Activated CD4-positive, alpha-beta memory T cell treated with anti-CD3 and anti-CD28 coated beads for 36 hours (primary cell): Measurements from ENCODE around the gene PRRX1. TPM values are rescaled to one million over a fixed set of nuclear protein-coding genes. Genes with fewer than 3 reads are reported as not detected.

Experiments
- CTCF ChIA-PET: fragments of 350-600 bp; sonication (Branson Sonifier 250); formaldehyde crosslinking; loops from one replicate; lab custom pipeline; 2021; ENCODE audit warnings: antibody characterized with exemption, inconsistent platforms; lab: Charles Lee
- POLR2A ChIA-PET: fragments of 350-600 bp; sonication (Branson Sonifier 250); formaldehyde crosslinking; loops from one replicate; lab custom pipeline; 2021; ENCODE audit warnings: antibody characterized with exemption; lab: Charles Lee
- DNase-seq: peaks from one replicate; pipeline ENCODE4 v3.0.0-alpha.2; 2020
- H3K27ac Mint-ChIP-seq: one replicate; pipeline ENCODE4 v1.8.0; 2021; ENCODE audit warnings: mixed read lengths
- H3K27me3 Mint-ChIP-seq: one replicate; pipeline ENCODE4 v1.8.0; 2021; ENCODE audit warnings: mixed read lengths
- H3K36me3 Mint-ChIP-seq: one replicate; pipeline ENCODE4 v1.8.0; 2021; ENCODE audit warnings: mixed read lengths
- H3K4me1 Mint-ChIP-seq: one replicate; pipeline ENCODE4 v1.8.0; 2021; ENCODE audit warnings: low read depth, mixed read lengths
- H3K4me3 Mint-ChIP-seq: one replicate; pipeline ENCODE4 v1.8.0; 2021; ENCODE audit warnings: mild to moderate bottlenecking, mixed read lengths
- H3K9me3 Mint-ChIP-seq: one replicate; pipeline ENCODE4 v1.8.0; 2021; ENCODE audit warnings: mixed read lengths
- intact Hi-C: fragments of 100-400 bp; cut with micrococcal nuclease; formaldehyde crosslinking; loops from one replicate; pipeline ENCODE4 v1.15.1; 2023
- total RNA-seq, 2 experiments: library from RNA; stranded (reverse); gene quantifications; one replicate each; pipeline ENCODE4 v1.2.3, GENCODE V29; 2021

The PRRX1 gene
- total RNA-seq, 2 experiments from 2014 or later = not detected

GRCh38 chr1:170714938-170715337 lies 51.0 kb downstream of the PRRX1 start:
- Mint-ChIP-seq H3K4me1 (no peaks in the 10 kb centered on the region), H3K9me3 (no peaks in the 10 kb centered on the region), H3K4me3 (no peak overlapping the region), H3K27ac (no peak overlapping the region), H3K27me3 (peaks cover 11% of the 10 kb centered on the region), H3K36me3 (no peaks in the 10 kb centered on the region)
- ChIA-PET CTCF (interaction anchor here (1.0 kb wide), 1 partner anchor 11 kb away, joined by 3 read pairs; no protein-coding TSS in a partner anchor), POLR2A (no interaction called here)
- intact Hi-C loops = no loop called here
- DNase-seq = no peak

GRCh38 chr1:170716835-170717429 lies 53.0 kb downstream of the PRRX1 start:
- H3K9me3 Mint-ChIP-seq = no peaks in the 10 kb centered on the region
- no peak overlapping the region for H3K27ac Mint-ChIP-seq
- intact Hi-C loops = no loop called here
- CTCF ChIA-PET = no interaction called here
- POLR2A ChIA-PET = interaction anchor here (0.6 kb wide), 1 partner anchor 1105 kb away, joined by 6 read pairs; no protein-coding TSS in a partner anchor
- H3K27me3 Mint-ChIP-seq = peaks cover 12% of the 10 kb centered on the region
- H3K36me3 Mint-ChIP-seq = no peaks in the 10 kb centered on the region
- no peaks in the 10 kb centered on the region for H3K4me1 Mint-ChIP-seq
- no peak for DNase-seq
- H3K4me3 Mint-ChIP-seq = no peak overlapping the region

- Mint-ChIP-seq H3K4me1 (no peaks in the 10 kb centered on the region), H3K36me3 (no peaks in the 10 kb centered on the region)
- intact Hi-C loops = no loop called here
Measured at GRCh38 chr1:170720661-170721060, 56.7 kb downstream of the PRRX1 start.

GRCh38 chr1:170721621-170722020 lies 57.7 kb downstream of the PRRX1 start:
- intact Hi-C loops = no loop called here
- Mint-ChIP-seq H3K4me3 (no peak overlapping the region), H3K9me3 (no peaks in the 10 kb centered on the region), H3K27me3 (peaks cover 9% of the 10 kb centered on the region), H3K27ac (no peak overlapping the region), H3K4me1 (no peaks in the 10 kb centered on the region), H3K36me3 (no peaks in the 10 kb centered on the region)
- ChIA-PET POLR2A (no interaction called here), CTCF (no interaction called here)
- no peak for DNase-seq

More at GRCh38 chr1:170720661-170721060, 56.7 kb downstream of the PRRX1 start:
- Mint-ChIP-seq H3K4me3 (no peak overlapping the region), H3K27me3 (peaks cover 8% of the 10 kb centered on the region), H3K27ac (no peak overlapping the region), H3K9me3 (no peaks in the 10 kb centered on the region)
- POLR2A ChIA-PET = no interaction called here
- CTCF ChIA-PET = no interaction called here
- DNase-seq = no peak

GRCh38 chr1:170723518-170723917 lies 59.6 kb downstream of the PRRX1 start:
- Mint-ChIP-seq H3K4me1 (no peaks in the 10 kb centered on the region), H3K27ac (no peak overlapping the region), H3K9me3 (no peaks in the 10 kb centered on the region), H3K27me3 (peaks cover 5% of the 10 kb centered on the region), H3K36me3 (no peaks in the 10 kb centered on the region), H3K4me3 (no peak overlapping the region)
- no peak for DNase-seq
- ChIA-PET CTCF (no interaction called here), POLR2A (no interaction called here)
- intact Hi-C loops = no loop called here

- H3K9me3 Mint-ChIP-seq = no peaks in the 10 kb centered on the region
- no peaks in the 10 kb centered on the region for H3K4me1 Mint-ChIP-seq
- no peak overlapping the region for H3K4me3 Mint-ChIP-seq
- H3K36me3 Mint-ChIP-seq = no peaks in the 10 kb centered on the region
- no peak for DNase-seq
- intact Hi-C loops = no loop called here
- POLR2A ChIA-PET = no interaction called here
- CTCF ChIA-PET = no interaction called here
- H3K27ac Mint-ChIP-seq = no peak overlapping the region
- H3K27me3 Mint-ChIP-seq = peaks cover 15% of the 10 kb centered on the region
Measured at GRCh38 chr1:170725326-170725725, 61.4 kb downstream of the PRRX1 start.

- no peak overlapping the region for H3K4me3 Mint-ChIP-seq
- no peak for DNase-seq
- peaks cover 12% of the 10 kb centered on the region for H3K27me3 Mint-ChIP-seq
- H3K27ac Mint-ChIP-seq = no peak overlapping the region
- POLR2A ChIA-PET = no interaction called here
- CTCF ChIA-PET = no interaction called here
- H3K9me3 Mint-ChIP-seq = no peaks in the 10 kb centered on the region
- intact Hi-C loops = no loop called here
- no peaks in the 10 kb centered on the region for H3K4me1 Mint-ChIP-seq
- H3K36me3 Mint-ChIP-seq = no peaks in the 10 kb centered on the region
Measured at GRCh38 chr1:170727963-170728362, 64.0 kb downstream of the PRRX1 start.

- intact Hi-C loops = no loop called here
- no peaks in the 10 kb centered on the region for H3K9me3 Mint-ChIP-seq
- H3K36me3 Mint-ChIP-seq = no peaks in the 10 kb centered on the region
- H3K4me3 Mint-ChIP-seq = no peak overlapping the region
- no peak overlapping the region for H3K27ac Mint-ChIP-seq
- H3K4me1 Mint-ChIP-seq = no peaks in the 10 kb centered on the region
- DNase-seq = no peak
- CTCF ChIA-PET = no interaction called here
- POLR2A ChIA-PET = no interaction called here
- H3K27me3 Mint-ChIP-seq = peaks cover 12% of the 10 kb centered on the region
Measured at GRCh38 chr1:170729225-170730002, 65.5 kb downstream of the PRRX1 start.

GRCh38 chr1:170730014-170730413 lies 66.1 kb downstream of the PRRX1 start:
- ChIA-PET CTCF (no interaction called here), POLR2A (no interaction called here)
- DNase-seq = no peak
- Mint-ChIP-seq H3K9me3 (no peaks in the 10 kb centered on the region), H3K4me1 (no peaks in the 10 kb centered on the region), H3K4me3 (no peak overlapping the region), H3K36me3 (no peaks in the 10 kb centered on the region), H3K27ac (no peak overlapping the region), H3K27me3 (peaks cover 12% of the 10 kb centered on the region)
- intact Hi-C loops = no loop called here

- Mint-ChIP-seq H3K4me1 (no peaks in the 10 kb centered on the region), H3K4me3 (no peak overlapping the region), H3K27ac (no peak overlapping the region), H3K27me3 (peaks cover 12% of the 10 kb centered on the region), H3K9me3 (no peaks in the 10 kb centered on the region), H3K36me3 (no peaks in the 10 kb centered on the region)
- no peak for DNase-seq
- POLR2A ChIA-PET = no interaction called here
- intact Hi-C loops = no loop called here
- CTCF ChIA-PET = no interaction called here
Measured at GRCh38 chr1:170730438-170730837, 66.5 kb downstream of the PRRX1 start.

- Mint-ChIP-seq H3K27me3 (peaks cover 14% of the 10 kb centered on the region), H3K4me1 (no peaks in the 10 kb centered on the region), H3K27ac (no peak overlapping the region), H3K4me3 (no peak overlapping the region), H3K9me3 (no peaks in the 10 kb centered on the region), H3K36me3 (no peaks in the 10 kb centered on the region)
- ChIA-PET POLR2A (no interaction called here), CTCF (no interaction called here)
- DNase-seq = no peak
- intact Hi-C loops = no loop called here
Measured at GRCh38 chr1:170731566-170732251, 67.8 kb downstream of the PRRX1 start.

- H3K36me3 Mint-ChIP-seq = no peaks in the 10 kb centered on the region
- no peaks in the 10 kb centered on the region for H3K4me1 Mint-ChIP-seq
- intact Hi-C loops = no loop called here
- H3K9me3 Mint-ChIP-seq = no peaks in the 10 kb centered on the region
- ChIA-PET POLR2A (no interaction called here), CTCF (no interaction called here)
- H3K27ac Mint-ChIP-seq = no peak overlapping the region
- H3K27me3 Mint-ChIP-seq = peaks cover 16% of the 10 kb centered on the region
- no peak for DNase-seq
- H3K4me3 Mint-ChIP-seq = no peak overlapping the region
Measured at GRCh38 chr1:170732252-170732588, 68.3 kb downstream of the PRRX1 start.
